Loucy (cell line): Measurements from ENCODE around the gene CCDC158.

Experiments
- H2AFZ ChIP-seq: fragments of 200-600 bp; sonication (generic); 2 replicates; pipeline ENCODE4 v1.6.0; 2016; ENCODE audit warnings: antibody characterized with exemption, mild to moderate bottlenecking, low read length, moderate library complexity
- H3F3A ChIP-seq: fragments of 200-600 bp; 2 replicates; pipeline ENCODE4 v1.6.0; 2016; ENCODE audit warnings: antibody characterized with exemption, low read depth, mild to moderate bottlenecking
- H3K27me3 ChIP-seq: fragments of 200-600 bp; sonication (generic); 2 replicates; pipeline ENCODE4 v1.6.1; 2014; ENCODE audit warnings: low read length, mild to moderate bottlenecking; ENCODE audit not compliant: insufficient read depth, poor library complexity, severe bottlenecking
- H3K36me3 ChIP-seq: fragments of 200-600 bp; sonication (generic); 2 replicates; pipeline ENCODE4 v1.6.1; 2016; ENCODE audit warnings: low read length; ENCODE audit not compliant: insufficient read depth
- H3K4me1 ChIP-seq: fragments of 200-600 bp; sonication (generic); 2 replicates; pipeline ENCODE4 v1.5.1; 2014; ENCODE audit warnings: low read length, mild to moderate bottlenecking; ENCODE audit not compliant: insufficient read depth, poor library complexity, severe bottlenecking
- H3K4me2 ChIP-seq: fragments of 200-600 bp; sonication (generic); 2 replicates; pipeline ENCODE4 v1.6.0; 2014; ENCODE audit warnings: antibody characterized with exemption, low read length, low read depth, mild to moderate bottlenecking; ENCODE audit not compliant: poor library complexity, severe bottlenecking
- H3K4me3 ChIP-seq: fragments of 200-600 bp; sonication (generic); 2 replicates; pipeline ENCODE4 v1.5.1; 2014; ENCODE audit warnings: low read length, mild to moderate bottlenecking, mixed read lengths; ENCODE audit not compliant: poor library complexity, severe bottlenecking
- H3K79me2 ChIP-seq: fragments of 200-600 bp; sonication (generic); 2 replicates; pipeline ENCODE4 v1.6.1; 2014; ENCODE audit warnings: low read length; ENCODE audit not compliant: insufficient read depth
- H3K9ac ChIP-seq: fragments of 200-600 bp; sonication (generic); 2 replicates; pipeline ENCODE4 v1.6.0; 2014; ENCODE audit warnings: mild to moderate bottlenecking, low read depth, low read length, moderate library complexity; ENCODE audit not compliant: poor library complexity, severe bottlenecking
- H3K9me2 ChIP-seq: fragments of 200-600 bp; sonication (generic); replicated peaks from 2 replicates; pipeline ENCODE4 v1.6.1; 2016; ENCODE audit warnings: low read depth, low read length, mixed read lengths
- H3K9me3 ChIP-seq: fragments of 200-600 bp; sonication (generic); 2 replicates; pipeline ENCODE4 v1.6.1; 2014; ENCODE audit warnings: mild to moderate bottlenecking, antibody characterized with exemption, low read length, low read depth; ENCODE audit not compliant: insufficient read depth
- H4K20me1 ChIP-seq: fragments of 200-600 bp; sonication (generic); 2 replicates; pipeline ENCODE4 v1.6.0; 2014; ENCODE audit warnings: antibody characterized with exemption, low read length, mild to moderate bottlenecking; ENCODE audit not compliant: insufficient read depth, poor library complexity, severe bottlenecking
- EZH2phosphoT487 ChIP-seq: fragments of 200-600 bp; IDR thresholded peaks from 2 replicates; pipeline ENCODE4 v1.6.1; 2018; ENCODE audit warnings: antibody characterized with exemption, mild to moderate bottlenecking, moderate library complexity, borderline replicate concordance
- TF ChIP-seq, protein P1 (sequence below): fragments of 200-600 bp; sonication (generic); conservative IDR thresholded peaks from 2 replicates; pipeline ENCODE4 v1.5.1; 2014; ENCODE audit warnings: mild to moderate bottlenecking, antibody characterized with exemption, low read length

Gene CCDC158

DNA sequence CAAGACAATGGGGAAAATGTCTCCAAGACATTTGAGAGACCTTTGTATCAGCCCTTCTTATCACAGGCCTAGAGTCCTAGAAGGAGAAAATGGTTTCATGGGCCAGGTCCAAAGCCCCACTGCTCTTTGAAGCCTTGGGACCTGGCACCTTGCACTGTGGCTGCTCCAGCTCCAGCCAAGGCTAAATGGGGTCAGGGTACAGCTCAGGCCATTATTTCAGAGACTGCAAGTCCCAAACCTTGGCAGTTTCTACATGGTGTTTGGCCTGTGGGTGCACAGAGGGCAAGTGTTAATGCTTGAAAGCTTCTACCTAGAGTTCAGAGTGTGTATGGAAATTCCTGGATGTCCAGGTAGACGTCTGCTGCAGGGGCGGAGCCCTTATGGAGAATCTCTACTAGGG, 42.6 kb upstream of the CCDC158 start:
- no peak overlapping the region for H3K4me3 ChIP-seq
- H4K20me1 ChIP-seq = no peaks in the 10 kb centered on the region
- no peak overlapping the region for H2AFZ ChIP-seq
- H3K36me3 ChIP-seq = no peaks in the 10 kb centered on the region
- peaks cover 5% of the 10 kb centered on the region for H3K4me1 ChIP-seq
- TF ChIP-seq, protein P1, sequence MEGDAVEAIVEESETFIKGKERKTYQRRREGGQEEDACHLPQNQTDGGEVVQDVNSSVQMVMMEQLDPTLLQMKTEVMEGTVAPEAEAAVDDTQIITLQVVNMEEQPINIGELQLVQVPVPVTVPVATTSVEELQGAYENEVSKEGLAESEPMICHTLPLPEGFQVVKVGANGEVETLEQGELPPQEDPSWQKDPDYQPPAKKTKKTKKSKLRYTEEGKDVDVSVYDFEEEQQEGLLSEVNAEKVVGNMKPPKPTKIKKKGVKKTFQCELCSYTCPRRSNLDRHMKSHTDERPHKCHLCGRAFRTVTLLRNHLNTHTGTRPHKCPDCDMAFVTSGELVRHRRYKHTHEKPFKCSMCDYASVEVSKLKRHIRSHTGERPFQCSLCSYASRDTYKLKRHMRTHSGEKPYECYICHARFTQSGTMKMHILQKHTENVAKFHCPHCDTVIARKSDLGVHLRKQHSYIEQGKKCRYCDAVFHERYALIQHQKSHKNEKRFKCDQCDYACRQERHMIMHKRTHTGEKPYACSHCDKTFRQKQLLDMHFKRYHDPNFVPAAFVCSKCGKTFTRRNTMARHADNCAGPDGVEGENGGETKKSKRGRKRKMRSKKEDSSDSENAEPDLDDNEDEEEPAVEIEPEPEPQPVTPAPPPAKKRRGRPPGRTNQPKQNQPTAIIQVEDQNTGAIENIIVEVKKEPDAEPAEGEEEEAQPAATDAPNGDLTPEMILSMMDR = no peak
- no peak for TF ChIP-seq EZH2phosphoT487
- H3K4me2 ChIP-seq = no peak overlapping the region
- no peak overlapping the region for H3K9ac ChIP-seq
- peaks cover 6% of the 10 kb centered on the region; the same call in 1 of the 2 replicates for H3K9me3 ChIP-seq
- no peaks in the 10 kb centered on the region for H3K27me3 ChIP-seq
- no peaks in the 10 kb centered on the region; the same call in 1 of the 2 replicates for H3F3A ChIP-seq
- no peaks in the 10 kb centered on the region for H3K79me2 ChIP-seq
- H3K9me2 ChIP-seq = no peaks in the 10 kb centered on the region

DNA sequence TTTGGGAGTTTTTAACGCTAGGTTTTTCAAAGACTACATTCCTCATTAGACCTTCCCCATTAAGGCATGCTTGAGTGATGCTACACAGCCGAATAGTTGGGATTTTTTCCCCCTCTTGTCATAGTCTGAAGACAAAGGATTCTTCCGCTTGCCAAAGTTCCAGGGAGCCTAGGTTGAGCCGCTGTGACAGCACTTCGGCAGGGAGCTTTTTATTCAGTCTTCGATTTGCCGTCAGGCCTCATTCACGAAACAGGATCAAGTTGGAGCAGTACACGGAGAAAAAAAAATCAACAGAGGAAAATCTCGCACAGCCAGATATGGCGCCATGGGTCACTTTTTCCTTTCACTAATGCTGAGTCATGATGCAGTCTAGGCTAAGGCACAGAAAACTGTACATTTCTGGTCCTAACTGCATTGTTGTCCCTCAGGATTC, 38.4 kb upstream of the CCDC158 start:
- Histone ChIP-seq H3K4me2 (no peak overlapping the region), H3F3A (no peaks in the 10 kb centered on the region), H3K27me3 (no peaks in the 10 kb centered on the region), H3K9ac (no peak overlapping the region), H3K79me2 (no peaks in the 10 kb centered on the region), H3K9me2 (no peaks in the 10 kb centered on the region), H3K9me3 (peaks cover 6% of the 10 kb centered on the region; the same call in 1 of the 2 replicates), H3K4me3 (no peak overlapping the region), H3K36me3 (no peaks in the 10 kb centered on the region), H3K4me1 (no peaks in the 10 kb centered on the region), H2AFZ (no peak overlapping the region), H4K20me1 (no peaks in the 10 kb centered on the region)
- no peak for TF ChIP-seq EZH2phosphoT487
- TF ChIP-seq, protein P1 = no peak

DNA sequence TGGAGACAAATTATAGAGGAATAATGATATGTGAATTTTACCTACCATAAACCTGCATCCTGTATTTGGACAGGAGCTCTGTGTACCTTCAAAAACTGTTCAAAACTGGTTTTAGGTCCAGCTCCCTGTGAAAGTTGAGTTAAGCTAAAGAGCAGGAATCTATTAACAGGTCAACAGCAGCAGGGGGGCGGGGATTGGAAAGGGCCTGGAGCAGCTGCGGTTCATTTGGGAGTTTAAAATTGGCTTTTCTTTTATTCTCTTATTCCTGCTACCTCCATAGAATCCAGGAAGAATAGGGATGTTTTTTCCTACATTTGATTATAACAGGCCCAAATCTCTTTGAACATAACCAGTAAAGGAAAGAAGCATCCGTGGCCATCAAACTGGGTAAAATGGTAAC, 37.9 kb upstream of the CCDC158 start:
- Histone ChIP-seq H3K9me3 (0 out of 2 replicates have a peak, but pooled peaks cover 4% of the 10 kb centered on the region), H4K20me1 (no peaks in the 10 kb centered on the region), H3K9me2 (no peaks in the 10 kb centered on the region), H3K4me1 (no peaks in the 10 kb centered on the region), H2AFZ (no peak overlapping the region), H3K9ac (no peak overlapping the region), H3K27me3 (no peaks in the 10 kb centered on the region), H3K79me2 (no peaks in the 10 kb centered on the region), H3K4me3 (no peak overlapping the region), H3K36me3 (no peaks in the 10 kb centered on the region), H3F3A (no peaks in the 10 kb centered on the region), H3K4me2 (no peak overlapping the region)
- TF ChIP-seq EZH2phosphoT487 = no peak
- TF ChIP-seq, protein P1 = no peak
